Smooth muscle cell (in vitro differentiated cells): ENCODE measurements around the gene MFAP2. TPM values are rescaled to one million over a fixed set of nuclear protein-coding genes. Genes with fewer than 3 reads are reported as not detected.

ENCODE experiments used
- DNase-seq: peaks from one replicate; lab custom pipeline; 2025; ENCODE audit not compliant: unreplicated experiment; lab: John Stamatoyannopoulos, UW
- H2AFZ ChIP-seq: fragments of 200-600 bp; sonication (generic); 2 replicates; pipeline ENCODE4 v1.6.0; 2016; ENCODE audit warnings: antibody characterized with exemption, low read depth, mild to moderate bottlenecking
- H3F3A ChIP-seq: fragments of 200-600 bp; sonication (generic); 2 replicates; pipeline ENCODE4 v1.6.0; 2017; ENCODE audit warnings: antibody characterized with exemption, low read depth
- H3K27ac ChIP-seq: fragments of 200-600 bp; sonication (generic); 2 replicates; pipeline ENCODE4 v1.5.1; 2016; ENCODE audit warnings: low read depth, mild to moderate bottlenecking
- H3K27me3 ChIP-seq: fragments of 200-600 bp; sonication (generic); 2 replicates; pipeline ENCODE4 v1.6.1; 2016; ENCODE audit warnings: low read depth, mild to moderate bottlenecking
- H3K36me3 ChIP-seq: fragments of 200-600 bp; sonication (generic); 2 replicates; pipeline ENCODE4 v1.5.1; 2016; ENCODE audit warnings: low read depth
- H3K4me1 ChIP-seq: fragments of 200-600 bp; sonication (generic); 2 replicates; pipeline ENCODE4 v1.5.1; 2016; ENCODE audit warnings: low read depth
- H3K4me2 ChIP-seq: fragments of 200-600 bp; sonication (generic); 2 replicates; pipeline ENCODE4 v1.6.0; 2016; ENCODE audit warnings: mild to moderate bottlenecking
- H3K4me3 ChIP-seq: fragments of 200-600 bp; sonication (generic); 2 replicates; pipeline ENCODE4 v1.5.1; 2016; ENCODE audit warnings: mild to moderate bottlenecking
- H3K79me2 ChIP-seq: fragments of 200-600 bp; sonication (generic); 2 replicates; pipeline ENCODE4 v1.6.0; 2016; ENCODE audit warnings: low read depth, mild to moderate bottlenecking
- H3K9ac ChIP-seq: fragments of 200-600 bp; sonication (generic); 2 replicates; pipeline ENCODE4 v1.6.0; 2016; ENCODE audit warnings: low read depth
- H3K9me3 ChIP-seq: fragments of 200-600 bp; sonication (generic); replicated peaks from 2 replicates; pipeline ENCODE4 v1.5.1; 2016; ENCODE audit warnings: low read depth
- H4K20me1 ChIP-seq: fragments of 200-600 bp; sonication (generic); 2 replicates; pipeline ENCODE4 v1.6.0; 2016; ENCODE audit warnings: low read depth
- WGBS: methylation state at CpG from one replicate; pipeline ENCODE4 v1.1.7; 2016; ENCODE audit warnings: low lambda C conversion rate; 5-methylcytosine and 5-hydroxymethylcytosine counted together
- polyA plus RNA-seq: library from polyadenylated mRNA; unstranded; fragments of >200 nt; fragmentation: Nextera tagmentation; extraction: Ambion mirVana; gene quantifications from 2 replicates; pipeline ENCODE4 v1.2.1, GENCODE V29; 2016
- total RNA-seq: library from RNA; depleted of rRNA; stranded (reverse); fragments of >200 nt; gene quantifications from 2 replicates; pipeline ENCODE4 v1.2.3, GENCODE V29; 2014
- TF ChIP-seq, protein P1 (sequence below): fragments of 200-600 bp; sonication (generic); IDR thresholded peaks from 2 replicates; pipeline ENCODE4 v1.5.1; 2017; ENCODE audit warnings: borderline replicate concordance, mild to moderate bottlenecking, antibody characterized with exemption; ENCODE audit not compliant: insufficient read depth, poor library complexity, severe bottlenecking

The MFAP2 gene
- total and polyA plus RNA-seq, 2 experiments from 2014 or later = 325 to 885 TPM

DNA sequence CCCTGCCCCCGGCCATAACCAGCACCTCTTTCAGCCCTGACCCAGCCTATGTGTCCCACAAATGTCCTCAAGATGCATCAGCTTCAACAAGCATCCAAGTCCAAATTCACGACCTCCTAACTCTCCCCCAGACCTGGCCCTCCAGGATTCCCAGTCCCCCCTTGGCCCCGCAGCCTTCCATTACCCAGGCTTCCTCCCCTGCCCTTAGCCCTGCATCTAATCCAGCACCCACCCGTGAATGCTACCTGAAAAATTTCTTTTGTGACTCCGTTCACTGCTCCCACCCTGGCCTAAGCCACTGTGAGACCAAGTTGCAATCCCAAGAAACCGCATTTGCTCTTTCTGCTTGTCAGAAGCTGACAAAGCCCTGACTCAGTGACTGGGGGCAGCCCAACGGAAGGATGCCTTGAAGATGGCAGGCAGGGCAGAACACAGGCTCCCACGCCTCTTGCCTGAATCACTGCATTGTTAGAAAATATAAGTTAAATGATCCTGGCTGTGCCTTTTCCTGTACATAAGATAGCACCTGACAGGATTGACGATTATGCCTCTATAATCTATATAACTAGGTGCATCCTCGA lies 939 bp upstream of the MFAP2 start:
- TF ChIP-seq, protein P1, sequence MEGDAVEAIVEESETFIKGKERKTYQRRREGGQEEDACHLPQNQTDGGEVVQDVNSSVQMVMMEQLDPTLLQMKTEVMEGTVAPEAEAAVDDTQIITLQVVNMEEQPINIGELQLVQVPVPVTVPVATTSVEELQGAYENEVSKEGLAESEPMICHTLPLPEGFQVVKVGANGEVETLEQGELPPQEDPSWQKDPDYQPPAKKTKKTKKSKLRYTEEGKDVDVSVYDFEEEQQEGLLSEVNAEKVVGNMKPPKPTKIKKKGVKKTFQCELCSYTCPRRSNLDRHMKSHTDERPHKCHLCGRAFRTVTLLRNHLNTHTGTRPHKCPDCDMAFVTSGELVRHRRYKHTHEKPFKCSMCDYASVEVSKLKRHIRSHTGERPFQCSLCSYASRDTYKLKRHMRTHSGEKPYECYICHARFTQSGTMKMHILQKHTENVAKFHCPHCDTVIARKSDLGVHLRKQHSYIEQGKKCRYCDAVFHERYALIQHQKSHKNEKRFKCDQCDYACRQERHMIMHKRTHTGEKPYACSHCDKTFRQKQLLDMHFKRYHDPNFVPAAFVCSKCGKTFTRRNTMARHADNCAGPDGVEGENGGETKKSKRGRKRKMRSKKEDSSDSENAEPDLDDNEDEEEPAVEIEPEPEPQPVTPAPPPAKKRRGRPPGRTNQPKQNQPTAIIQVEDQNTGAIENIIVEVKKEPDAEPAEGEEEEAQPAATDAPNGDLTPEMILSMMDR = no peak
- H3F3A ChIP-seq = peaks cover 3% of the 10 kb centered on the region
- peaks cover 30% of the 10 kb centered on the region for H3K4me1 ChIP-seq
- no peaks in the 10 kb centered on the region for H3K27me3 ChIP-seq
- no peak overlapping the region for H2AFZ ChIP-seq
- DNase-seq = no peak
- peak overlapping the region; percentile 91 for H3K27ac ChIP-seq
- no peaks in the 10 kb centered on the region for H3K36me3 ChIP-seq
- peaks cover 37% of the 10 kb centered on the region for H3K79me2 ChIP-seq
- peak overlapping the region; percentile 98 for H3K4me2 ChIP-seq
- 32% methylated on average over 10 of the region's 10 CpGs for WGBS
- peak overlapping the region; percentile 91 for H3K9ac ChIP-seq
- peak overlapping the region; percentile 93 for H3K4me3 ChIP-seq
- no peaks in the 10 kb centered on the region for H3K9me3 ChIP-seq
- H4K20me1 ChIP-seq = peaks cover 35% of the 10 kb centered on the region

DNA sequence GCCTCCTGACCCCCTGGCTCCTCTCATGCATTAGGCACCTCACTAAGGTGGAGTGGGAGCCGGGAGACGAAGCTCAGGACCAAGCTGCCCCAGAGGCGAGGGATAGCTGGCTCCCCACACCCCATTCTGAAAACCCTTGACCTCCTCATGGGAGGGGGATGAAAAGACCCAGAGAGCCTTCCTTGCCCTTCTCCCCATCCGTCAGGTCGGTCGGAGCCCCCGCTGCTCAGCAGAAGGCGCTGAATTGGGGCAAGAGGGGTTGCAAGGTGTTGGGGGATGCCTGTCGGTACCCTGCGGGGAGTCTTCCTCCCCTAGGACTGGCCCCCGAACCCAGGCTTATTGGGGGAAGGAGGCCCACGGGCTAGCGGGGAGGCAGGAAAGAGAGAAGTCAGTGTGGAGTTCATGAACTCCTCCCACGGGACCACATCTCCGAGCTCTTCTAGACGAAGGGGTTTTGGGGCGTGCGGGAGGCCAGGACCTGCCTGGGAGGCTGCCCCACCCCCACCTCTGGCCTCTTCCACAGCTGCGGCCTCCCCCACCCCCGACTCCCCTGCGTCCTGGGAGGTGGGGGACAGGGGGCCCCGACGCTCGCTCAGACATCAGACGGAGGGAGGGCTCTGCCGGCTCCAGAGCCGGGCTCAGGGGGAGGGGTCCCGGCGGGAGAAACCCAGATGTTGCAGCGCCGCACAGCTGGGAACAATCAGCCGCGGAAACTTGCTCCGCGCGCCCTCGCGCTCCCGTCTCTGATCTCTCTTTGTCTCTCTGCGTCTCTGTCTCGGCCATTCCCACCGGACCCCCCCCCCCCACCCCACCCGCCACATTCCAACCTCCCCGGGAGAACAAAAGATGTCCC lies 719 bp downstream of the MFAP2 start:
- H3K27ac ChIP-seq = peak overlapping the region; percentile 91
- H3K4me2 ChIP-seq = peak overlapping the region; percentile 98

DNA sequence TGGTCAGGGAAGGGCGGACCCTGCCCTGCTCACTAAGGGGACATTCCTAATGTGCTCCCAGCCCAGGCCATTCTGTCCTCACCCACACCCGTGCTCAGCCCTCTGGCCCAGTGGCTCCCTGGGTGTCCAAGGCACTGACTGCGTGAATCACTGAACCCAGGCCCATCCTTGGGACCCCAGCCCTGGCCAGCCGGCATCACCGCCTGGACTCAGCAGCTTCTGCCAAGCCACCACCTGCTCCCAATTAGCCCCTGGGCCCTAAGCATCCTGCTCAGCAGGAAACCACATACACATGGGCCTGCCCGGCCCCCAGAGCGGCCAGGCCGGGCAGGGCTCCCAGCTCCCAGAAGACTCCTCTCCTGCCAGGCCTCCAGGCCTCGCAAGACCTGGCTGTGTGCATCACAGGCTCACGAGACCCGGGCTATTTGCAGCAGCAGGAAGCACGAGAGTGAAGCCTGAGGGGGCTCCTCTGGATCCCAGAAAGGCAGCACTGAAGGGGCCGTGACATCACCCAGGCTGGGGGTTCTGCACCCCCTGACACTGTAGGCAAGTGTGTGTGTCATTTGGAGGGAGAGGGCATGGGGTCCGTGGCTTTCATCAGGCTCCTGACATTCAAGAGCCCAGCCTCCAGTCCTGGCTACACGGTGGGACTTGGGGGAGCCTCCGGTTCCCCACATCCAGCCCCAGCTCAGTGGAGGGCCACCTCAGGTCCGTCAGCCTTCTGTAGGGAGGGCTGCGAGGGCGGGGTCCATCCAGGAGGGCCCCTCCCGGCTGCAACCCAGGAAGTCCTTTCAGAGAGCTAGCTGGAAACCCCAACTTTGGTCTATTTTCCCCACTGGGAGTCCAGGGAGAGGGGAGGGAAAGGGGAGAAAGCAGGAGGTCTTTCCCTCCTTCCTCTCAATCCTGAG lies 1.6 kb downstream of the MFAP2 start:
- H4K20me1 ChIP-seq = peaks cover 48% of the 10 kb centered on the region
- no peaks in the 10 kb centered on the region for H3K27me3 ChIP-seq
- H3K9ac ChIP-seq = peak overlapping the region; percentile 91
- H3K4me3 ChIP-seq = peak overlapping the region; percentile 93
- no peaks in the 10 kb centered on the region for H3K9me3 ChIP-seq
- H3K27ac ChIP-seq = peak overlapping the region; percentile 91
- no peaks in the 10 kb centered on the region for H3K36me3 ChIP-seq
- H3K79me2 ChIP-seq = peaks cover 37% of the 10 kb centered on the region
- TF ChIP-seq, protein P1 = no peak
- peaks cover 3% of the 10 kb centered on the region for H3F3A ChIP-seq
- H3K4me2 ChIP-seq = peak overlapping the region; percentile 98
- no peak overlapping the region for H2AFZ ChIP-seq
- DNase-seq = no peak
- 38% methylated on average over 17 of the region's 20 CpGs for WGBS
- H3K4me1 ChIP-seq = peaks cover 30% of the 10 kb centered on the region

More for the DNA sequence above, 719 bp downstream of the MFAP2 start:
- TF ChIP-seq, protein P1 = no peak
- peaks cover 30% of the 10 kb centered on the region for H3K4me1 ChIP-seq
- peaks cover 3% of the 10 kb centered on the region for H3F3A ChIP-seq
- DNase-seq = no peak
- H3K27me3 ChIP-seq = no peaks in the 10 kb centered on the region
- 12% methylated on average over 21 of the region's 44 CpGs for WGBS
- H3K9ac ChIP-seq = peak overlapping the region; percentile 91
- peak overlapping the region; percentile 93 for H3K4me3 ChIP-seq
- peaks cover 48% of the 10 kb centered on the region for H4K20me1 ChIP-seq
- no peaks in the 10 kb centered on the region for H3K9me3 ChIP-seq
- no peak overlapping the region for H2AFZ ChIP-seq
- H3K79me2 ChIP-seq = peaks cover 37% of the 10 kb centered on the region
- no peaks in the 10 kb centered on the region for H3K36me3 ChIP-seq
